ENCODE measurements around the gene KRT76. TPM values are rescaled to one million over a fixed set of nuclear protein-coding genes. Genes with fewer than 3 reads are reported as not detected.
"Not testable (repeated sequence)": the region's sequence is repeated elsewhere in the genome, so short reads cannot be mapped to it uniquely, and the experiment has no call there.

Gene KRT76
- polyA plus RNA-seq, 12 donors, result not detected

GRCh38 chr12:52782502-52782901 lies 5.4 kb upstream of the KRT76 start:
- no peak for DNase-seq

GRCh38 chr12:52781399-52782082 lies 4.4 kb upstream of the KRT76 start:
- no peak for DNase-seq

GRCh38 chr12:52779914-52780313 lies 2.8 kb upstream of the KRT76 start:
- no peak for DNase-seq

- no peak for DNase-seq
Measured at GRCh38 chr12:52778833-52779232, 1.7 kb upstream of the KRT76 start.

- no peak for DNase-seq
Measured at GRCh38 chr12:52777566-52777965, 421 bp upstream of the KRT76 start.

- DNase-seq, result no peak
Measured at GRCh38 chr12:52776435-52776834, 710 bp downstream of the KRT76 start.

- no peak for DNase-seq
Measured at GRCh38 chr12:52774629-52775250, 2.4 kb downstream of the KRT76 start.

GRCh38 chr12:52772772-52773171 lies 4.4 kb downstream of the KRT76 start:
- no peak for DNase-seq

- no peak for DNase-seq
Measured at GRCh38 chr12:52772188-52772587, 5.0 kb downstream of the KRT76 start.

GRCh38 chr12:52771505-52771904 lies 5.6 kb downstream of the KRT76 start:
- DNase-seq, result no peak

- DNase-seq, result no peak
Measured at GRCh38 chr12:52771088-52771487, 6.1 kb downstream of the KRT76 start.

GRCh38 chr12:52769946-52770345 lies 7.2 kb downstream of the KRT76 start:
- no peak for DNase-seq

GRCh38 chr12:52769354-52769753 lies 7.8 kb downstream of the KRT76 start:
- DNase-seq, result no peak

GRCh38 chr12:52768479-52769200 lies 8.5 kb downstream of the KRT76 start:
- no peak for DNase-seq

GRCh38 chr12:52767427-52767826 lies 9.7 kb downstream of the KRT76 start:
- DNase-seq, result no peak

- no peak for DNase-seq
Measured at GRCh38 chr12:52767020-52767379, 10.1 kb downstream of the KRT76 start.

- DNase-seq, result no peak
Measured at GRCh38 chr12:52766351-52767019, 10.7 kb downstream of the KRT76 start.

GRCh38 chr12:52765702-52766101 lies 11.4 kb downstream of the KRT76 start:
- no peak for DNase-seq

- no peak for DNase-seq
Measured at GRCh38 chr12:52763991-52764390, 13.2 kb downstream of the KRT76 start.

GRCh38 chr12:52763036-52763659 lies 14.0 kb downstream of the KRT76 start:
- DNase-seq, result no peak

- DNase-seq, result no peak
Measured at GRCh38 chr12:52761802-52762201, 15.3 kb downstream of the KRT76 start.

GRCh38 chr12:52761218-52761617 lies 15.9 kb downstream of the KRT76 start:
- not testable (repeated sequence) for DNase-seq

All from muscle of arm (tissue), 12 donors.